ENCODE measurements around the gene GJC1. TPM values are rescaled to one million over a fixed set of nuclear protein-coding genes. Genes with fewer than 3 reads are reported as not detected.

Gene GJC1
- polyA plus RNA-seq, 1 of the 3 experiments (the other 2 are of a cell fraction) = 15.2 TPM

GRCh38 chr17:44749076-44749979, 80.8 kb downstream of the GJC1 start:
- Histone ChIP-seq H3K36me3 (replicated peaks in 1 of 2; ENCODE audit: control insufficient read depth in 1 of 2, insufficient read depth in 2 of 2, low read length in 1 of 2) (peaks cover 2 to 3% of the 10 kb centered on the region in 2 experiments), H3K27me3 (ENCODE audit: insufficient read depth) (no peaks in the 10 kb centered on the region), H4K20me1 (ENCODE audit: insufficient read depth) (no peaks in the 10 kb centered on the region), H3K9ac (no peak overlapping the region), H3K27ac (ENCODE audit: low read depth in 2 of 2, low read length in 1 of 2) (no peak overlapping the region), H3K4me2 (no peak overlapping the region), H3F3A (replicated peaks; ENCODE audit: insufficient read depth) (no peaks in the 10 kb centered on the region), H3K79me2 (ENCODE audit: insufficient read depth) (no peaks in the 10 kb centered on the region), H3K4me3 (ENCODE audit: low read depth in 2 of 2, low read length in 1 of 2) (no peak overlapping the region), H3K9me2 (no peaks in the 10 kb centered on the region), H2AFZ (ENCODE audit: low read depth) (no peak overlapping the region), H3K9me3 (no peaks in the 10 kb centered on the region), H3K4me1 (ENCODE audit: control insufficient read depth in 1 of 2, insufficient read depth in 2 of 2, low read depth in 1 of 2, low read length in 1 of 2) (peaks cover 0 to 7% of the 10 kb centered on the region in 2 experiments; a peak in 1 of 4 replicates)
- DNase-seq = no peak
- TF ChIP-seq ZBTB33 (IDR thresholded peaks at IDR 0.05; ENCODE audit: borderline replicate concordance, low read depth) = no peak
- TF ChIP-seq CHD2 (IDR thresholded peaks at IDR 0.05; ENCODE audit: low read length, partially characterized antibody) = no peak
- no peak for TF ChIP-seq NFIC (IDR thresholded peaks at IDR 0.05; ENCODE audit: borderline replicate concordance)
- no peak for TF ChIP-seq NRF1 (IDR thresholded peaks at IDR 0.05; ENCODE audit: low read depth, low read length)
- no peak for TF ChIP-seq FOXM1 (IDR thresholded peaks at IDR 0.05; ENCODE audit: low read depth)
- no peak for TF ChIP-seq PBX3 (IDR thresholded peaks at IDR 0.05)
- CTCF ChIA-PET = interaction anchor here (0.6 to 2.6 kb wide), 3 partner anchors 10 to 386 kb away, joined by 3 to 9 read pairs (median 4); partner anchors contain the start of gene ACBD4
- WGBS (ENCODE audit: low lambda C conversion rate) = 90% methylated on average over 15 of the region's 19 CpGs
- POLR2A ChIA-PET = interaction anchor here (1.0 kb wide), 1 partner anchor 10 kb away, joined by 3 read pairs; no protein-coding TSS in a partner anchor

Other genes starting within 250 kb of the GJC1 start
- 1.2 and 1.3 TPM in 2 replicates for gene MEIOC, start 173.8 kb downstream of the GJC1 start, polyA plus RNA-seq (2012; rRNA removed)
- gene CCDC43, start 140.5 kb downstream of the GJC1 start, polyA plus RNA-seq (2012; rRNA removed) = 6.4 and 8.9 TPM in 2 replicates
- 8.3 and 9.6 TPM in 2 replicates for gene DBF4B, start 121.6 kb downstream of the GJC1 start, polyA plus RNA-seq (2012; rRNA removed)
- gene ADAM11, start 71.3 kb downstream of the GJC1 start, polyA plus RNA-seq (2012; rRNA removed) = 1.8 and 2.5 TPM in 2 replicates
- gene HIGD1B, start 17.6 kb upstream of the GJC1 start, polyA plus RNA-seq (2012; rRNA removed) = not detected in 2 replicates
- 79.9 and 82.9 TPM in 2 replicates for gene EFTUD2, start 69.2 kb upstream of the GJC1 start, polyA plus RNA-seq (2012; rRNA removed)
- gene GFAP, start 85.2 kb upstream of the GJC1 start, polyA plus RNA-seq (2012; rRNA removed) = 0.48 and 0.71 TPM in 2 replicates
- 12.6 and 14.7 TPM in 2 replicates for gene KIF18B, start 117.5 kb upstream of the GJC1 start, polyA plus RNA-seq (2012; rRNA removed)
- 5.4 and 11.9 TPM in 2 replicates for gene C1QL1, start 138.0 kb upstream of the GJC1 start, polyA plus RNA-seq (2012; rRNA removed)
- 47.6 and 48.8 TPM in 2 replicates for gene DCAKD, start 221.3 kb upstream of the GJC1 start, polyA plus RNA-seq (2012; rRNA removed)
- 30.1 and 31.6 TPM in 2 replicates for gene NMT1, start 231.0 kb upstream of the GJC1 start, polyA plus RNA-seq (2012; rRNA removed)